Activated naive CD8-positive, alpha-beta T cell treated with anti-CD3 and anti-CD28 coated beads, Interleukin-2, amount 50 U/mL, for 16 hours (primary cell): ENCODE data around the gene VAC14.
"Not testable (repeated sequence)": the region's sequence is repeated elsewhere in the genome, so short reads cannot be mapped to it uniquely, and the experiment has no call there.

Experiments
- DNase-seq: peaks from one replicate; pipeline ENCODE4 v3.0.0-alpha.2; 2020; ENCODE audit warnings: low read depth, low spot score

VAC14 gene

DNA sequence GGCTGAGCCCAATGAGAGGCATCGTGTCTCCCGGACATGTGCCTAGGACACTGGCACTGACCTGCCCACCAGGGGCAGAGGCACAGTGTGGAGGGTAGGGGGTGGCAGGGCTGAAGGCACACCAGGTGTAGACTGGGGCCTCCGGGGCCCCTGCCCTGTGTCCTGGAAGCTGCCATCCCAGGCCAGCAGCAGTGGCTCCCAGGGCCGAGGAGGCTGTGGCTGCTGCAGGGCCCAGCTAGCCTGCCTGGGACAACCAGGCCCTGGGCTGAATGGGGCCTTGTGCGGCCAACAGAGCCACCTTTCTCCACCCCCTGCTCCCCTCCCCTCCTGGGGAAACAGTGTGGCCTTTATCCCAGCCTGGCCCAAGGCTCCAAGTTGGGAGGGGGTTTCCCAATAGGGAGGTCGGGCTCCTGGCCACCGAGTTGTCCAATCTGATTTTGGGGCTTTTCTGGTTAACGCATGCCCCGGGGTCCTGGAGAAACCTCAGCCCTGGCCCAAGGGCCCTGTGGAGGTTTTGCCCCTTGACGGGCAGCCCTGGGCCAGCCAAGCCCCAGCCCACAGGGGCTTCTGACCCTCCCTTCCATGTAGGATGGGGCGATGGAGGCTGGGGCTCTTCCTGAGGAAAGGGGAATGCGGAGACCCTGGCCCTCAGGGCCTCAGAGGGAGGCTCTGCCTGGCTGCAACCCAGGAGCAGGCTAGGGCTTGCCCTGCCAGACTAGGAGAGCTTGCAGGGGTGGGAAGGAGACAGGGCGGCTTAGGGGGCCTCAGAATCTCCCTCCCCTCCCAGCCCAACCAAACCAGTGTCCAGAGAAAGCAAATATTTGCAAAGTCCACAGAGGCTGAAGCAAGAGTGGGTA, 119.3 kb downstream of the VAC14 start:
- DNase-seq = no peak

DNA sequence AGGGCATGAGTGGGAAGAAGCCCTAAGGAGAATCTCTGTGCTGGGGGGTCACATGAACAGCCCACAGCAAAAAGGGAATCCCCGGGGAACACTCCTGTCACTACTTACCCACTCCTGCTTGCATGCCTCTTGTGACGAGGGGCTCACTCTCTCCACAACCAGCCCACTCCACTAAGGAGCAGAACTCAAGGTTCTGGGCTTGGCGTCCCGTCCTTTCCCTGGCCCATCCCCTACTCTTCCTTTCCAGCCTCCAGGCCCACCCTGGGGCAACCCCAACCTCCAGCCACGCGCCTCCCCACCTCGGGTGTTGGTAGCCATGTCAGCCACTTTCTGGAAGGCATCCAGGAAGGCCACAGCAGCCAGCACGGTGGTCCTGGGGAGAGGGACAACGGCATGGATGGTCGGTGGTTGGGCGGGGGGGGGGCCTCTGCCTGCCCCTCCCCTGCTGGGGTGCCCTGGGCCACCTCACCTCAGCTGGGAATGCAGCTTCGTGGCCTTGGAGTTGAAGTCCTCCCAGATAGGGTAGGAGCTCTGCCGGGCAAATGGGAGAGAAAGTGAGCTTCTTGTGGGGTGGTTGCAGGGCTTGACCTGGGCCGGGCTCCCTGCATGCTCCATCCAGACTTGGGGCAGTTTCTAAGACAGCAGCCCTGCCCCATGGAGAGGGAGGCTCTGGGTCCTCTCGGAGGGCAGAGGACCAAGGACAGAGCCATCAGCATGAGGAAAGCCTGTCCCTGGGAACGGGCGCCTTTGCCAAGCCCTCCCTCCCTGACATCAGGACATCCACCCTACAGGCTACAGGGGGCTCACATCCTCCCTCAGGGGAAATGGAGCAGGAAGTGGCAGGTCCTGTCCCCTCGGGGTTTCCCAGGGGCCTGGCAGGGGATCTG, 120.2 kb downstream of the VAC14 start:
- no peak for DNase-seq

DNA sequence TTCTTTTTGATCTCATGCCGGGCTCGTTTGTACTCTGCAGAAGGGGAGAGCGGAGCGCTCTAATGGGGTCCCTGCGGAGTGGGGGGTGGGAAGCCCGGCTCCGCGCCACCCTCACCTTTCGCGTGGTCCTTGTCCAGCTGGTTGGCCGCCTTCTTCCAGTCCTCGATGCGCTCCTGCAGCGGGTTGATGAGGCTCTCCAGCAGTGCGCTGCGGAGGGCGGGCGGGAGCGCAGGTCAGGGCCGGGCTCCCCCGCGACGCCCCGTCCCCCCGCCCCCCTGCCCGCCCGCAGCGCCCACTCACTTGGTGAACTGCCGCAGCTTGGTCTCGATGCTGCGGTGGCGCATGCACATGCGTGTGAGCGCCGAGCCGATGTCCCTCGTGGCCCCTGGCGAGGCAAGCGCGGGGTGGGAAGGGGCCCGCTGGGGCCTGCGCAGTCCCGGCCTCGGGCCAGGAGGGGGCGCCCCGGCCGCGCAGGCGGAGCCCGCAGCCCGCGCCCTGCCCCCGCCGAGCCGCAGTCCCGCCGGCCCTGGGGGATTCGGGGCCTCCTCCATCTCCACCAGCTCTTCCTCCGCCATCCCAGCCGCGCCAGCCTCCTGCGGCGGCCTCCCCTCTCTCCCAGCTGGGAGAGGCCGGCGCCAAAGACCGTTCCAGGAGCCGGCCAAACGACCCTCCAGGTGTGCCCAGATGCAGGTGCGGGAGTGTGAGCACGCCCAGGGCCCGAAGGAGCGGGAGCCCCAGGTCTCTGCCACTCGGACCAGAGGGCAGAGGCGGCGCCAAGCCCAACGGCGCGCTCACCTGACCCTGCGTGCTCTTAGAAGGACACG, 121.1 kb downstream of the VAC14 start:
- no peak for DNase-seq

DNA sequence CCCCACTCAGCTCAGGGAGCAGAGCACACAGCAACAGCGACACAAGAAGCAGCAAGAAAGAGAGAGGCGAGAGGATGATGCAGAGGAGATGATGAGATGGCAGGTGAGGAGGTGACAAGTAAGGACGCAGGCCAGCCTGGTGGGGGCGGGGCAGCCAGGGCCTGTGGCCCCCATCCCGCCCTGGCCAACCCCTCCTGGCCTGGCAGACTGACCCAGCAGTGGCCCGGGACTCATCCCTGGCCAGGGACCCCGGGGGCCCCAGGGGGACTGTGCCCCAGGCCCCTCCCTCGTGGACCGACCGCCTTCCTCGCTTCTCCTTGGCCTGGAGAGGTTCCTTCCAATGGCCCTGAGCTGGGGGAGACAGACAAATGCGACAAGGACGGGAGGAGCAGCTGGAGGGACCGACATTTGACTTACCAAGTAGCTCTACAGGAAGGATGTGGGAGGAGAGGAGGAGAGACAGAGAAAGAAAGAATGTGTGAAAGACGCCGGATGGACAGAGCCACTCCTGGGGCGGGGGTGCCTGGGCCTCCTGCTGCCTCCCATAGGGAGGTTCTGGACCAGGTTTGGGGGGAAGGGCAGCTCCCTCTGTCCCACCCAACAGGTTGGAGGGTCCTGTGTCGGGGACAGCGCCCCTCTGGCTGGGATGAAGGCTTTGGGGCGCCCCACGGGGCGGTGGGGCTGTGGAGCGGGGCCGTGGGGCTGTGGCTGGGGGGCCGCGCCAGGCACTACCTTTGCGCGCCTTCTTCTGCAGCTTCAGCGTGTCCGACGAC, 121.9 kb downstream of the VAC14 start:
- DNase-seq = no peak

DNA sequence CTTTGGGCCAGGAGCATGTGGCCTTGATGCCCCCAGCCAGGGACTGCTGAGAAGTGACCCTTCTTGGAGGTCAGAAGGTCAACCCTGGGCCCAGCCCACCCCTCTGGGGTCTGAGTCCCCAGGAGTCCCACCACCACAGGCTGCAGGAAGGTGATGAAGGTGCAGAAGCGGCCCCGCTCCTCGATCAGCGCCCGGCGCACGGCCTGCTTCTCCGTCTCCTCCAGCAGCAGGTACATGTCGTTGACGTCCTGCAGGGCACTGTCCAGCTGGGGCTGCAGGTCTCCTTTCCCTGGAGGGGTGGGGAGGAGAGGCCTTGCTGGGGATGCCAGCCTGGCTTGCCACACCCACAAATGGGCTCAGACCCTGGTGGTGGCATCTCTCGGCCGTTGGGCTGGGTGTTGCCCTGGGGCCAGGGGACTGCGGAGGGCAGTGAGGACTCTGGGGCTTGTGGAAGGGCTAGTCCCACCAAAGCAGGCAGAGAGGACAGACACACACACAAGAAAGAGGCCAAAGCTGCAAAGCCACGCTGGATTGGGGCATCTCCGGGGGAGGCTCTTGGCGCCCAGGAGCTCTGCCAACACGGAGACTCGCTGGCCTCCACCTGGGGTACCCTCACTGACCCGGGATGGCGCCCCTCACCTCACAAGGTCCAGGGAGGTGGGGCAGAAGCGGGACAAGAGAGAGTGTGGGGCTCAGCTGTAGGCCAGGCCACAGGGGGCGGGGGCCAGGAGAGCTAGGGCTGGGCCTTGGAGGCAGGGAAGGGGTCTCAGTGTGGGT, 122.6 kb downstream of the VAC14 start:
- DNase-seq = no peak

DNA sequence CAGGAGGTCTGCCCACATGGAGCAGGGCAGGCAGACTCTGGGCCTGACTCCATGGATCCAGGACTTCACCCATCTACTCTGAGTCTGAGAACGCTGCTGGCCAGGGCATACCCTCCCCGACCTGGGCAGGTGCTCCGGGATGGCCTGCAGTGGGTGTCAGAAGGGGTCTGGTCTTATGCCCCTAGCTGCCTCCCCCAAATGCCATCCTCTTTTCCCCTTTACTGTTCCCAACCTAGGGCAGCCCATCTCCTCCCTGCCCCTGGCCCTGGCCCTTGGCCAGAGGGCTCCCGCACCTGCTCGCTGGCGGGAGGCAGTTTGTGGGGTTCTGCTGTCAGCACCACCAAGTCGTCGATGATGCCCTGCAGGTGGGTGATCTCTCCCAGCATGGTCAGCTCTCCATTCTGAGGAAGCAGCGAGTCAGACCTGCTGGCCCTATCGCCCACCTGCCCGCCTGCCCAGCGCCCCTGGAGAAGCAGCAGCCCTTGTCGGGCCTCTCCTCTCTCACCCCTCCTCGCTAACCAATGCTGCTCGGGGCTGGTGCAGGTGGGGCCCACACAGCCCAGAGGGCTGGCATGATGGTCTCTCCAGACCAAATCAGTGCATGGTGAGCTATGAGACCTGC, 123.3 kb downstream of the VAC14 start:
- no peak for DNase-seq

DNA sequence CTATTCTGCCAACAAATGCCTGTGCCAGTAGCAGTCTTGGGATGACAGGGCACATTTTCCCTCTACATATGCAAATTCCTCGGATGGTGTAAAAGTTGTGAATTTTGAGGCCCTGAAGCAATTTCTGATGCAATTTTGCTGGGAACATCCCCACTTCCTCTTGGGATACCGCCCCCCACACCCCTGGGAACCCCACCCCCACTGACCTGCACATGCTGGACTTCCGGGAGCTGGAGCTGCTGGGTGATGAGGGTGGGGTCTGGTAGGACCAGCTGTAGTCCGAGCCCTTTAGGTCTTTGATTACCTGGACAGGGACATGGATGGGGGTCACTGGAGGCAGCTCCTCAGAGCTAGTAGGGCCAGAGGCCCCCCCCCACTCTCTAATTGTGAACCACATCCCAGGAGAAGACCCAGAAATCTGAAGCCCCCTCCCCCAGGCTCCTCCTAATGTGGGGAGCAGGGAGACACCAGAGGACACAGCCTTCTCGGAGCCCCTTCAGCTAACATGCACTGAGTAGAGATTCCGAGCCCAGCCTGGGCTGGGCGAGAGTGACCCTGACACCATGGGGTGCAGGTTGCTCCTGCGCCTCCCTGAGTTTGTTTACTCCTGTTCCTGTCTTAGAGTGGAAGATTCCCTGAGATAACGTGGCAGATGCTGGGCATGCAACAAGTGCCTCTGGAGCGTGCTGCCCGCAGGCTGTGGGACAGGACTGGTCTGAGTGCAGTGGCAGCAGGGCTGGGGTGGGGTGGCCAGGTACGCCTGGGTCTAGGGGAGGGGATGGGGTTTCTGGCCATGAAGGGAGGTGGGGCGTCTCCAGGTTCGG, 124.1 kb downstream of the VAC14 start:
- no peak for DNase-seq

DNA sequence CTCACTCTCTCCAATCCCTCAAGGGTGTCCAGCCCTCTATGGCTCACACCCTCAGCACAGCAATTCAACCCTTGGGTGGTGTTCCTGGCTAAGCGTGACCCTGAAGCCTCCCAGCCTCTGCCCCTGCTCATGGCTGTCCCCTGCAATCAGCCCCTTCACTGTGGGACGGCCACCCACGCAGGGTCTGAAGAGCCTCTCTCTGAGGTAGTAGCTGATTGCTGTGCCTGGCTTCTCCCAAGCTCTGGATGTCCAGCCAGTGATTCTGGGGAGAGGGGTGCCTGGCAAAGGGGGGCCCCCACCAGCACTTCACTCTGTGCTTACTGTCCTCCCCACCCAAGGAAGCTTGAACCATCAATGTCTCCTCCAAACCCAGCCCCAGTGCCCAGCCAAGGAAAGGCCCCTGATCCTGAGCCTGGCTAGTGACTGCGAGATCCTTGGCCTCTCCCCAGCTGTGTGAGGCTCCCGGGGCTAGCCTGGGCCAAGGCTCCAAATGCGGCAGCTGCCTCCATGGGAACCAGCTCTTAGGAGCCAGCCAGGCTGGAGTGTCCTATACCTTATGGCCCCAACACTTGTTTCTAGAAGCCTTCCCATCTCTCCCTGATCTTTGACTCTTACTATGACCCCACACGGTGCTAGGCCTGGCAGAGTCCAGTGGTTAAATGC, 125.0 kb downstream of the VAC14 start:
- DNase-seq = no peak

DNA sequence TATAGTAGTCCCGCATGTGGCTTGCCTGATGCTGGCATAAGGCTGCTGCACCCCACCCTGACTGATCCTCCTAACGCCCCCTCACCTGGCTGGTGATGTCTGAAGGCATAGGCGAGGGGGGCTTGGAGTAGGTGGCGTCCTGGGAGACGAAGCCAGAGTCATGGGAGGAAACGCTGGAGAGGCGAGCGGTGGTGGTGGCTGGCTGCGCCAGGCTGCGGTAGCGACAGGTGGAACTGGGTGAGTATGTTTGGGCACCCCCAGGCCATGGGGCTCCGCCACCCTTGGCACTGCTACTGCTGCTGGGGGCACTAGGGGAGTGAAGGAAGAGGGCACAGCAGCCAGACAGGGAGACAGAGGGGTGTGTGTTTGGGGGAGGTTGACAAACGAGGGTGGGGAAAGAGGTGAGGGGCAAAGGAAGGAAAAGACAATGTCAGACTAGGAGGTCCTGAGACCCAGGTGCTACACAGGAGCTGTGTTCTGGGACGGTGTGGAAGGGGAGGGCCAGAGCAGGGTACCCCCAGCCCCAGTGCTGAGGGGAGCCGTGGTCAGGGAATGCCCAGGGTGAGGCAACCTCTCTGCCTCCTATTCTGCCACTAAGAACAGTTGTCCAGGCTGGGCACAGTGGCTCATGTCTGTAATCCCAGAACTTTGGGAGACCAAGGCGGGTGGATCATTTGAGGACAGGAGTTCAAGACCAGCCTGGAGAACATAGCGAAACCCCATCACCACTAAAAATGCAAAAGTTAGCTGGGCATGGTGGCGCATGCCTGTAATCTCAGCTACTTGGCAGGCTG, 126.5 kb downstream of the VAC14 start:
- DNase-seq = no peak

DNA sequence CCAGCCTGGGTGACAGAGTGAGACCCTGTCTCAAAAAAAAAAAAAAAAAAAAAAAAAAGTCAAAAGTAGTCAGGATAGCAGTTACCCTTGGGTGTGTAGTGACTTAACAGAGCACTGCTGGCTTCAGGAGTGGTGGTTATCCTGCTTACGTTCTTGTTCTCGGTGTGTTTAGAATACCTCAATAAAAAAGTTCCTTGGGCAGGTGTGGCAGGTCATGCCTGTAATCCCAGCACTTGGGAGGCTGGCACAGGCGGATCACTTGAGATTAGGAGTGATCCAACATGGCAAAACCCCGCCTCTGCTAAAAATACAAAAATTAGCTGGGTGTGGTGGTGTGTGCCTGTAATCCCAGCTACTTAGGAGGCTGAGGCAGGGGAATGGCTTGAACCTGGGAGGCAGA, 130.0 kb downstream of the VAC14 start:
- not testable (repeated sequence) for DNase-seq

DNA sequence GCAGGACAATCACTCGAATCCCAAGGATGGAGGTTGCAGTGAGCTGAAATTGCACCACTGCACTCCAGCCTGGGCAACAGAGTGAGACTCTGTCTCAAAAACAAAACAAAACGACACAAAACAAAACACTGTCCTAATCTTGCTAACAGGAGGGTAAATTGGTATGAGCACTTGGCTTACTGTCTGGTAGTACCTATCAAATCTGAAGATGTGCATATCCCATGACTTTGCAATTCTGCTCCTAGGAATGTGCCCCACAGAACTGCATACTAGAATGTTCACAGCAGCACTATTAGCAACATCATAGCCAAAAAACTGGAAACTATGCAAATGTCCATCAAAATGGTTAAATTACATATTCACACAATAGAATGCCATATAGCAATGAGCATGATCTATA, 130.8 kb downstream of the VAC14 start:
- DNase-seq = no peak

DNA sequence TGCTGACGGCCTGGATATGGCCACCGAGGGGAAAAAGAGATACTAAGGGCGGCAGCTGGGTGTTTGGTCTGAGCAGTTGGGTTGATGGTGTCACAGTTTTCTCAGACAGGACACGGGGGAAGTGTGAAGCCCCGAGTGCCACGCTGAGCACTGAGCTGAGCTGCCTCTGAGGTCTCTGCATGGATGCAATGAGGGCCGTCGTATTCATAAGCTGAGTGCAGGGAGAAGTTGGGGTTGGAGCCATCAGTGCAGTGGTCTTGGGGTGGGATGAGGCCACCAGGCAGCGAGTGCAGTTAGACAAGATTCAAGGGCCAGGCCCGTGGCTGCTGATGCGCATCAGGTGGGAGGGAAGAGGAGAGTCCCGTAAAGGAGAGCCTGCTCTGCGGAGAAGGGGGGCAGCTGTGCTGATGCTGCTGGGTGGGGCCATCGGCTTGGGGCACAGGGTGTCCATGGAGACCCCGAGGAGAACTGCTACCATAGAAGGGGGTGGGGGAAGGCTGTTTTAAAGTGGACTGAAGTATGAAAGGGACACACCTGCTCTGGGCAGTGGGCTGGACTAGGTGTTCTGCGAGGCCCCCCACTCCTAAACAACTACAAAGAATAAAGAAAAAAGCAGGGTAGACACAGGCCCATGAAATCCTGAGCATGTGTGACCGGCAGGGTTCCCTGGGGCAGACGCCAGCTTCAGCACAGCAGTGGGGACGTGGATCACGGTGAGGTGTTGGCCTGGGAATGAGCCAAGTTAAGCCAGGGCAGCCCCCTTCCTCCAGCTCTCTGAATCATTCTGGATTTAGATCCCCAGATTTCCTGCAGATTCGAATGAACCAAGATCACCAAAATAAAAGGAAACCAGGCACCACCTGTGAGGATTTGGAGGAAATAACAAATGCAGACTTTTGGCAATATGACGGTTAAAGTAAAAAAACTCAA, 134.9 kb downstream of the VAC14 start:
- no peak for DNase-seq

DNA sequence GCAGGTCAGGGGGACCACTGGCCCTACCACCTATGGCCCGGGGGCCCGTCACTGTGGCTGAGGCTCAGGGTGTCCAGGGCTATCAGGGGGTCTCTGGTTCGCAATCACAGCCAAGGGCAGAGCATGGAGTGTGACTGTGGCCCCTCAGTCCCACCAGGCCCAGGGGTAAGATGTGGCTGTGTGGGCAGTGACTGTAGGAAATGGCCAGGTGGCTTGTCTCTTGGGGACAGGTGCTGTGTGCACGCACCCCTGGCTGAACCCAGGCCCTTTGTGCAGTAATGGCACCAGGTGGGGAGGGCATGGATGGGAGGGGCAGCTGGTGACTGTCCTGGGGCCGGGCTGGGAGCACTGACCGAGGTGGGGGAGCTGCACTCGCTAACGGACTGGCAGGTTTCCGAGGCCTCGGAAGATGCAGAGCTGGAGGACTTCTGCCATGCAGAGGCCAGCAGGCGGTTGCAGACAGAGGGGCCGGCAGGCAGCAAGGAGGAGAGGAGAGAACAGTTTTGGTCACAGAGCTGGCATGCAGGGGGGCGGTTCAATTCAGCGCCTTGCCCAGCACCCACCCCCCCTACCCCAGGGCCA, 135.8 kb downstream of the VAC14 start:
- DNase-seq = no peak

DNA sequence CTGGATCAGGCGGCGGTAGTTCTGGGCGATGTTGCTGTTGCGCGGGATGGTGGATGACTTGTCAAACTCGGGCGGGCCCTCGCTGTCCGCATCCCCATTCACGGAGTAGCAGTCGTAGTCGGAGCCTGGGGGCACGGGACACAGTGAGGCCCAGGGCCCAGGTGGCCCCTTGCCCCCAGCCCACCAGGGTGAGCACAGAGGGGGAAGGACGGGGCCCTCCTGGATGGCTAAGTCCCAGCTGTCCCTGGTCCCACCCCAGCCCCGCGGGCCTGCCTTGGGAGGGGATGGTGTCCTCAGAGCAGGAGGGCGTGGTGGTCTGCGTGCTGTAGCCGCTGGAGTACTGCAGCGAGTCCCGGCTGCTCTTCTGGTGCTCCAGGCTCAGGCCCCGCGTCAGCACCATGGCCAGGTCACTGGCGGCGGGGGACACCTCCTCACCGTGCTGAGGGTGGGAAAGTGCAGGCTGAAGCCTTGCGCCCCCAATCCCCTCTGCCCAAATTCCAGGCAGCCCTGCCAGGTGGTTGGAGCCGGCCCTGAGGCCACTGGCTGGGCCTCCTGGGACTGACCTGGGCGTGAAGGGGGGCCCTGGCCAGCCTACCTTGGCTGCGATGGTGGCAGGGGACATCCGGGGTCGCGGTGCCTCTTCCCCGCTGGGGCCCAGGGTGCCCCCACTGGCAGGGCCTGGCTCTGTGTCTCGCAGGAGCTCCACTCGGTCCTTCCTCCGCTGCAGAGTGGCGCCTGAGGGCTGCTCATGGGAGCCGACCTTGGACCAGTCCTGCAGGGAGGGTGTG, 136.4 kb downstream of the VAC14 start:
- no peak for DNase-seq
